Bronchial epithelial cell (primary cell): ENCODE results near the gene BIRC6. TPM values are rescaled to one million over a fixed set of nuclear protein-coding genes. Genes with fewer than 3 reads are reported as not detected.
"Not testable (repeated sequence)": the region's sequence is repeated elsewhere in the genome, so short reads cannot be mapped to it uniquely, and the experiment has no call there.

Source experiments
- DNase-seq: peaks from one replicate; pipeline ENCODE4 v3.0.0-alpha.2; 2010; ENCODE audit warnings: low read depth
- FAIRE-seq: peaks from 2 replicates; lab custom pipeline; 2011; peaks lifted over from hg19 to GRCh38; lab: Jason Lieb, UNC
- H3K27me3 ChIP-seq: 2 replicates; pipeline ENCODE4 v1.5.1; 2011; ENCODE audit warnings: low read length; ENCODE audit not compliant: control insufficient read depth, insufficient read depth
- H3K36me3 ChIP-seq: 2 replicates; pipeline ENCODE4 v1.5.1; 2011; ENCODE audit warnings: low read length; ENCODE audit not compliant: control insufficient read depth, insufficient read depth
- H3K4me3 ChIP-seq: 2 replicates; pipeline ENCODE4 v1.5.1; 2011; ENCODE audit warnings: mild to moderate bottlenecking, low read depth, low read length, control low read depth
- total RNA-seq: library from RNA; depleted of rRNA; stranded (reverse); fragments of >200 nt; gene quantifications from 2 replicates; pipeline ENCODE4 v1.2.1, GENCODE V29; 2014
- TF ChIP-seq, protein P1 (sequence below): IDR thresholded peaks from 2 replicates; pipeline ENCODE4 v1.5.1; 2011; ENCODE audit warnings: mild to moderate bottlenecking, moderate library complexity, low read length, control low read depth, inconsistent platforms; ENCODE audit not compliant: insufficient read depth, severe bottlenecking

The BIRC6 gene, protein sequence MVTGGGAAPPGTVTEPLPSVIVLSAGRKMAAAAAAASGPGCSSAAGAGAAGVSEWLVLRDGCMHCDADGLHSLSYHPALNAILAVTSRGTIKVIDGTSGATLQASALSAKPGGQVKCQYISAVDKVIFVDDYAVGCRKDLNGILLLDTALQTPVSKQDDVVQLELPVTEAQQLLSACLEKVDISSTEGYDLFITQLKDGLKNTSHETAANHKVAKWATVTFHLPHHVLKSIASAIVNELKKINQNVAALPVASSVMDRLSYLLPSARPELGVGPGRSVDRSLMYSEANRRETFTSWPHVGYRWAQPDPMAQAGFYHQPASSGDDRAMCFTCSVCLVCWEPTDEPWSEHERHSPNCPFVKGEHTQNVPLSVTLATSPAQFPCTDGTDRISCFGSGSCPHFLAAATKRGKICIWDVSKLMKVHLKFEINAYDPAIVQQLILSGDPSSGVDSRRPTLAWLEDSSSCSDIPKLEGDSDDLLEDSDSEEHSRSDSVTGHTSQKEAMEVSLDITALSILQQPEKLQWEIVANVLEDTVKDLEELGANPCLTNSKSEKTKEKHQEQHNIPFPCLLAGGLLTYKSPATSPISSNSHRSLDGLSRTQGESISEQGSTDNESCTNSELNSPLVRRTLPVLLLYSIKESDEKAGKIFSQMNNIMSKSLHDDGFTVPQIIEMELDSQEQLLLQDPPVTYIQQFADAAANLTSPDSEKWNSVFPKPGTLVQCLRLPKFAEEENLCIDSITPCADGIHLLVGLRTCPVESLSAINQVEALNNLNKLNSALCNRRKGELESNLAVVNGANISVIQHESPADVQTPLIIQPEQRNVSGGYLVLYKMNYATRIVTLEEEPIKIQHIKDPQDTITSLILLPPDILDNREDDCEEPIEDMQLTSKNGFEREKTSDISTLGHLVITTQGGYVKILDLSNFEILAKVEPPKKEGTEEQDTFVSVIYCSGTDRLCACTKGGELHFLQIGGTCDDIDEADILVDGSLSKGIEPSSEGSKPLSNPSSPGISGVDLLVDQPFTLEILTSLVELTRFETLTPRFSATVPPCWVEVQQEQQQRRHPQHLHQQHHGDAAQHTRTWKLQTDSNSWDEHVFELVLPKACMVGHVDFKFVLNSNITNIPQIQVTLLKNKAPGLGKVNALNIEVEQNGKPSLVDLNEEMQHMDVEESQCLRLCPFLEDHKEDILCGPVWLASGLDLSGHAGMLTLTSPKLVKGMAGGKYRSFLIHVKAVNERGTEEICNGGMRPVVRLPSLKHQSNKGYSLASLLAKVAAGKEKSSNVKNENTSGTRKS (N-terminal part only)
- 119 and 126 TPM in 2 replicates for total RNA-seq

DNA sequence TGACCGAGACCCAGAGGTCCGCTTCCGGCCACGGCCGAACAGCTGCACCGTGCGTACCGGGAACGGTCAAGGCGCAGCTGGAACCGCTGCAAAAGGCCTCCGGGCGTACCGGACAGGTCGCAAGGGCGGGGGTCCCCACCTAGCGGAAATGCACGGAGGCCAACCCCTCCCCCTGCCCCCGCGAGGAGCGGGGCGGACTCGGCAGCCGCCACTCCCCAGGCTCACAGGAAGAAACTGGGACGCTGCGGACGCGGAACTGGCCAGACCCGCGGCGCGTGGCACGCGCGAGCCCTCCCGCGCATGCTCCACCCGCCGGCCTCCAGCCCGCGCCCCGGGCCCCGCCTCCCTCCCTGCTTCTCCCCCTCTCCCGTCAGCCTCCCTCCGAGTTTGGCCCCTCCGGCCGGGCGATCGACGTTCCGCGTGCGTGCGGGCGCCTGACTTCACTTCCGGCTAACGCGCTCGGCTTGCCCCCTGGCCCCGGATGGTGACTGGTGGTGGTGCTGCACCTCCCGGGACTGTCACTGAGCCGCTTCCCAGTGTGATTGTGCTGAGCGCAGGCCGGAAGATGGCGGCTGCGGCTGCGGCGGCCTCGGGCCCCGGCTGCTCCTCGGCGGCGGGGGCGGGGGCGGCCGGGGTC is at the start of gene BIRC6:
Gene BIRC6, plus strand, starts transcription at position 343 of the 637 bp plus-strand sequence. Its CDS starts 139 bp downstream, at position 482.
- FAIRE-seq: no peak

GRCh38 chr2:32310577-32310976 is 46.2 kb upstream of the BIRC6 start:
- H3K27me3 ChIP-seq: no peaks in the 10 kb centered on the region
- no peak for DNase-seq
- H3K36me3 ChIP-seq: peaks cover 1% of the 10 kb centered on the region
- no peak overlapping the region for H3K4me3 ChIP-seq
- FAIRE-seq: no peak
- TF ChIP-seq, protein P1, sequence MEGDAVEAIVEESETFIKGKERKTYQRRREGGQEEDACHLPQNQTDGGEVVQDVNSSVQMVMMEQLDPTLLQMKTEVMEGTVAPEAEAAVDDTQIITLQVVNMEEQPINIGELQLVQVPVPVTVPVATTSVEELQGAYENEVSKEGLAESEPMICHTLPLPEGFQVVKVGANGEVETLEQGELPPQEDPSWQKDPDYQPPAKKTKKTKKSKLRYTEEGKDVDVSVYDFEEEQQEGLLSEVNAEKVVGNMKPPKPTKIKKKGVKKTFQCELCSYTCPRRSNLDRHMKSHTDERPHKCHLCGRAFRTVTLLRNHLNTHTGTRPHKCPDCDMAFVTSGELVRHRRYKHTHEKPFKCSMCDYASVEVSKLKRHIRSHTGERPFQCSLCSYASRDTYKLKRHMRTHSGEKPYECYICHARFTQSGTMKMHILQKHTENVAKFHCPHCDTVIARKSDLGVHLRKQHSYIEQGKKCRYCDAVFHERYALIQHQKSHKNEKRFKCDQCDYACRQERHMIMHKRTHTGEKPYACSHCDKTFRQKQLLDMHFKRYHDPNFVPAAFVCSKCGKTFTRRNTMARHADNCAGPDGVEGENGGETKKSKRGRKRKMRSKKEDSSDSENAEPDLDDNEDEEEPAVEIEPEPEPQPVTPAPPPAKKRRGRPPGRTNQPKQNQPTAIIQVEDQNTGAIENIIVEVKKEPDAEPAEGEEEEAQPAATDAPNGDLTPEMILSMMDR: no peak

More for the DNA sequence above, at the start of gene BIRC6:
- peak; percentile 86 for DNase-seq
- no peaks in the 10 kb centered on the region for H3K27me3 ChIP-seq
- H3K4me3 ChIP-seq: peak within 1 kb of the TSS; percentile 95
- H3K36me3 ChIP-seq: no peaks in the 10 kb centered on the region
- TF ChIP-seq, protein P1: no peak

DNA sequence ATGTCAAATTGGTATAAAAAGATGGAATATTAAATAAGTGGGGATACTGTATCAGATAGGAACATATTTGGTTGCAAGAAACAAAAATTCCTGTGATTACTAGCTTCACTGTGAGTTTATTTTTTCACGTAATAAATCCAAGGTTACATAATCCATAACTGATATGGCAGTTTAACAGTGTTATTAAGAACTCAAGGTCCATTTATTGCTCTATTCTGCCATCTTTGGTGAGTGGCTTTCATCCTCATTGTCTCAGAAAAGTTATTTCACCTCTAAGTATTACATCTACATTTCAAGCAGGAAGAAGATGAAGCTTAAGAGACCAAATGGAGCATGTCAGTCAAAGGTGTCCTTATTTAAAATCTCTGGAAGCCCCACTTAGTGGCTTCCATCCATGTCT is 41.9 kb upstream of the BIRC6 start:
- Histone ChIP-seq H3K36me3 (no peaks in the 10 kb centered on the region), H3K4me3 (no peak overlapping the region), H3K27me3 (no peaks in the 10 kb centered on the region)
- no peak for DNase-seq
- FAIRE-seq: no peak
- TF ChIP-seq, protein P1: no peak

DNA sequence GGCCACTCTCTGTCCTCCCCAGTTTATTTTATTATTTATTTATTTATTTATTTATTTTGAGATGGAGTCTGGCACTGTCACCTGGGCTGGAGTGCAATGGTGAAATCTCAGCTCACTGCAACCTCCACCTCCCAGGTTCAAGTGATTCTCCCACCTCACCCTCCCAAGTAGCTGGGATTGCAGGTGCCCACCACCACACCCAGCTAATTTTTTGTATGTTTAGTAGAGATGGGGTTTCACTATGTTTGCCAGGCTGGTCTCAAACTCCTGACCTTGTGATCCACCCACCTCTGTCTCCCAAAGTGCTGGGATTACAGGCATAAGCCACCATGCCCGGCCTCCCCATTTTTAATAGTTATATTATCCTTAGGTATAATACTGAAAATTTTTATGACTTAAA is 28.1 kb upstream of the BIRC6 start:
- FAIRE-seq, DNase-seq: not testable (repeated sequence)

DNA sequence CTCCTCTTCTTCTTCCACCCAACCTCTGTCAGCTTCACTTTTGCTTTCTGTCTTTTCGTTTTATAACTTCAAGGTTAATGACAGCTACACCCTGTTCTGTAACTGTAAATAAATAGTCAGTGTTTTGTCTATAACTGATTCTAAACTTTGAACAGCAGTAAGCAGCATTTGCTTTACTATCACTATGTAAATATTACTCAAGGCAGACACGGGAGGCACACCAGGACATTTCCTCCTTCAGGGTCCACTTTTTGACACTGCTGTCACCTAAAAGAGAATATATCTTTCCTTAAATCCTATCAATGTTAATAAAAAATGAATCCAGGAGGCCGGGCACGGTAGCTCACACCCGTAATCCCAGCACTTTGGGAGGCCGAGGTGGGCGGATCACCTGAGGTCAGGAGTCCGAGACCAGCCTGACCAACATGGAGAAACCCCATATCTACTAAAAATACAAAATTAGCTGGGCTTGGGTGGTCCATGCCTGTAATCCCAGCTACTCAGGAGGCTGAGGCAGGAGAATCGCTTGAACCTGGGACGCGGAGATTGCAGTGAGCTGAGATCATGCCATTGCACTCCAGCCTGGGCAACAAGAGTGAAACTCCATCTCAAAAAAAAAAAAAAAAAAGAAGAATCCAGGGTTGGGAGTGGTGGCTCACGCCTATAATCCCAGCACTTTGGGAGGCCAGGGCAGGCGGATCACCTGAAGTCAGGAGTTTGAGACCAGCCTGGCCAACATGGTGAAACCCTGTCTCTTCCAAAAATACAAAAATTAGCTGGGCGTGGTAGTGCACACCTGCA is 27.4 kb upstream of the BIRC6 start:
- FAIRE-seq, H3K27me3 ChIP-seq, H3K36me3 ChIP-seq, H3K4me3 ChIP-seq, DNase-seq: not testable (repeated sequence)

More for the DNA sequence above, 28.1 kb upstream of the BIRC6 start:
- H3K36me3 ChIP-seq, H3K27me3 ChIP-seq, H3K4me3 ChIP-seq: not testable (repeated sequence)
